Bronchial epithelial cell (primary cell): ENCODE measurements around the gene SMYD1. TPM values are rescaled to one million over a fixed set of nuclear protein-coding genes. Genes with fewer than 3 reads are reported as not detected.

Experiments
- DNase-seq: peaks from one replicate; pipeline ENCODE4 v3.0.0-alpha.2; 2010; ENCODE audit warnings: low read depth
- FAIRE-seq: peaks from 2 replicates; lab custom pipeline; 2011; peaks lifted over from hg19 to GRCh38; lab: Jason Lieb, UNC
- H3K27me3 ChIP-seq: 2 replicates; pipeline ENCODE4 v1.5.1; 2011; ENCODE audit warnings: low read length; ENCODE audit not compliant: control insufficient read depth, insufficient read depth
- H3K36me3 ChIP-seq: 2 replicates; pipeline ENCODE4 v1.5.1; 2011; ENCODE audit warnings: low read length; ENCODE audit not compliant: control insufficient read depth, insufficient read depth
- H3K4me3 ChIP-seq: 2 replicates; pipeline ENCODE4 v1.5.1; 2011; ENCODE audit warnings: mild to moderate bottlenecking, low read depth, low read length, control low read depth
- total RNA-seq: library from RNA; depleted of rRNA; stranded (reverse); fragments of >200 nt; gene quantifications from 2 replicates; pipeline ENCODE4 v1.2.1, GENCODE V29; 2014
- TF ChIP-seq, protein P1 (sequence below): IDR thresholded peaks from 2 replicates; pipeline ENCODE4 v1.5.1; 2011; ENCODE audit warnings: mild to moderate bottlenecking, moderate library complexity, low read length, control low read depth, inconsistent platforms; ENCODE audit not compliant: insufficient read depth, severe bottlenecking

The SMYD1 gene
- total RNA-seq, 1 donor from 2014 or later = not detected

DNA sequence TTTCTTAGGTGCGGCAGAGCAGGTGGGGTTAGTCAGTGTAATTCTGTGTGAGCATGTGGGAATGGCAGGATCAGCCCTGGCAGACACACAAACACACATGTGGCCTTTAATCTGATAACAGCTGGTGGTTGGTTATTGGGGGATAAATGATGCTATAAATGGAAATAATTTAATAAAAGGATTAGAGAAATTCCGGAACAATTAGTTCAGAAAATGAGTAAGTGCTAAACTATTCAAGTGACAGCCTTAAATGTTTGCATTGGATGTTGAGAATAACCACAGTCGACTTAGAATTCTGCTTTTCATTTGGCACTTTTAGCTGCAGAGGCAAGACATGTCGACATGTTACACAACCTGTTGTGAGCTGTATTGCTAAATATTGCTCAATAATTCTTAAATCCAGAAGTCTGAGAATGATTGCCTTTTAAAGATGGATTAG is 7.2 kb downstream of the SMYD1 start:
- H3K27me3 ChIP-seq = no peaks in the 10 kb centered on the region
- H3K36me3 ChIP-seq = no peaks in the 10 kb centered on the region
- FAIRE-seq (no peak), DNase-seq (peak; percentile 92)
- TF ChIP-seq, protein P1, sequence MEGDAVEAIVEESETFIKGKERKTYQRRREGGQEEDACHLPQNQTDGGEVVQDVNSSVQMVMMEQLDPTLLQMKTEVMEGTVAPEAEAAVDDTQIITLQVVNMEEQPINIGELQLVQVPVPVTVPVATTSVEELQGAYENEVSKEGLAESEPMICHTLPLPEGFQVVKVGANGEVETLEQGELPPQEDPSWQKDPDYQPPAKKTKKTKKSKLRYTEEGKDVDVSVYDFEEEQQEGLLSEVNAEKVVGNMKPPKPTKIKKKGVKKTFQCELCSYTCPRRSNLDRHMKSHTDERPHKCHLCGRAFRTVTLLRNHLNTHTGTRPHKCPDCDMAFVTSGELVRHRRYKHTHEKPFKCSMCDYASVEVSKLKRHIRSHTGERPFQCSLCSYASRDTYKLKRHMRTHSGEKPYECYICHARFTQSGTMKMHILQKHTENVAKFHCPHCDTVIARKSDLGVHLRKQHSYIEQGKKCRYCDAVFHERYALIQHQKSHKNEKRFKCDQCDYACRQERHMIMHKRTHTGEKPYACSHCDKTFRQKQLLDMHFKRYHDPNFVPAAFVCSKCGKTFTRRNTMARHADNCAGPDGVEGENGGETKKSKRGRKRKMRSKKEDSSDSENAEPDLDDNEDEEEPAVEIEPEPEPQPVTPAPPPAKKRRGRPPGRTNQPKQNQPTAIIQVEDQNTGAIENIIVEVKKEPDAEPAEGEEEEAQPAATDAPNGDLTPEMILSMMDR = no peak
- no peak overlapping the region for H3K4me3 ChIP-seq

DNA sequence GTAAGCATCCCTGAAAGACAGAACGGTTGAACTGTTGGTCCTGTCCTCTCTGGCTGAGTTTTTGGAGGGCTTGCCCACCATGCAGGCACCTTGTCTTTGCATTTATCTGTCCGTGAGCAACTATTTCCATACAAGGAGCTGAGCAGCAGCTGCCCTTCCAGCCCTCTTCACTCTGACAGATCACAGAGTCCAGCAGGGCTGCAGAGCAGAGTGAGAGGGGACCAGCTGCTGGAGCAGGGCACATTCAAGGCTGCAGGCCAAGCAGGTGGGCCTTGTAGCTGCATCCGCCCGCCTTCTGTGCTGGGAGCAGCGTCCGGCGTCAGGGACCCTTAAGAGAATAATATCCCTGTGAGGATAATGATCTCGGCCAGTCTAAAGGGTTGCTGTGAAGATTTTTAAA is 9.5 kb downstream of the SMYD1 start:
- no peak for DNase-seq
- no peaks in the 10 kb centered on the region for H3K36me3 ChIP-seq
- no peaks in the 10 kb centered on the region for H3K27me3 ChIP-seq
- FAIRE-seq = no peak
- TF ChIP-seq, protein P1 = no peak
- H3K4me3 ChIP-seq = no peak overlapping the region

DNA sequence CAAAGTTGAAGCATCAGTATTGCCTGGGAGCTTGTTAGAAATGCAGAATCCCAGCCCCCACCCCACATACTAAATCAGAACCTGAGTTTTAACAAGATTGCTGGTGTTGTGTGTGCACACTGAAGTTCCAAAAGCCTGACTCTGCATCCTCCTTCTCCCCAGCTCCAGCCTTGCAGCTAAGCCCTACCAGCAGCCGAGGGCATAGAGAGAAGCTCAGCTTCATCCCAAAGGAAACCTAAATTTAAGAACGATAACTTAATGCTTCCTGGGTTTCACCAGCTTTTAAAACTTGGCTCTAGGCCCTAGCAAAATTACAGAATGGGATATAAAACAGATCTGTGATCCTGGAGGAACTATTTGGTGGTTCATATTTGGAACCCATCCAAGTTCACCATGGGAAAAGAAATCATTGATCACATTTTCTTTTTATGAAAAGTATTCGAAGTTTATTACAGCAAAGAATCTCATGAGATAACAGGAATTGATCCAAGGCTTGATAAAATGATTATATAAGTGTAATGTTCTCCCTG is 11.1 kb downstream of the SMYD1 start:
- H3K27me3 ChIP-seq = no peaks in the 10 kb centered on the region
- H3K36me3 ChIP-seq = no peaks in the 10 kb centered on the region
- TF ChIP-seq, protein P1 = no peak
- FAIRE-seq (no peak), DNase-seq (no peak)
- no peak overlapping the region for H3K4me3 ChIP-seq

DNA sequence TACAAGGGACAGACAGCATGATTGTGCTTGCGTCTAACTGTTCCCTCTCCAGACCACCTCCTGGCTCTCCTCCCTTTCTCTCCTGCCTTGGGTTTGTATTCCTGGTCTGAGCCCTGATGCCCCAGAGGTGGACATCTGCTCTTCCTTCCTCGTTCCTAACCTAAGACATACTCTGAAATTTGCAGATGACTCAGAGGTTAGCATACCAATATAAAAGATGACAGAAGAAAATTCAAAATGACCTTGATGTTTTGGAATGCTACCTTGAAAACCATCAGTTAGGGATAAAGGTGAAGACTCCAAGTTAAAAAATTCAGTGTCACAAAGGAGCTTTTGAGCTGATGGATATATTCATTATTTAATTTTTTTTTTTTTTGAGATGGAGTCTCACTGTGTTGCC is 12.9 kb downstream of the SMYD1 start:
- no peak for DNase-seq
- H3K4me3 ChIP-seq = no peak overlapping the region
- TF ChIP-seq, protein P1 = no peak
- no peak for FAIRE-seq
- no peaks in the 10 kb centered on the region for H3K36me3 ChIP-seq
- H3K27me3 ChIP-seq = no peaks in the 10 kb centered on the region

DNA sequence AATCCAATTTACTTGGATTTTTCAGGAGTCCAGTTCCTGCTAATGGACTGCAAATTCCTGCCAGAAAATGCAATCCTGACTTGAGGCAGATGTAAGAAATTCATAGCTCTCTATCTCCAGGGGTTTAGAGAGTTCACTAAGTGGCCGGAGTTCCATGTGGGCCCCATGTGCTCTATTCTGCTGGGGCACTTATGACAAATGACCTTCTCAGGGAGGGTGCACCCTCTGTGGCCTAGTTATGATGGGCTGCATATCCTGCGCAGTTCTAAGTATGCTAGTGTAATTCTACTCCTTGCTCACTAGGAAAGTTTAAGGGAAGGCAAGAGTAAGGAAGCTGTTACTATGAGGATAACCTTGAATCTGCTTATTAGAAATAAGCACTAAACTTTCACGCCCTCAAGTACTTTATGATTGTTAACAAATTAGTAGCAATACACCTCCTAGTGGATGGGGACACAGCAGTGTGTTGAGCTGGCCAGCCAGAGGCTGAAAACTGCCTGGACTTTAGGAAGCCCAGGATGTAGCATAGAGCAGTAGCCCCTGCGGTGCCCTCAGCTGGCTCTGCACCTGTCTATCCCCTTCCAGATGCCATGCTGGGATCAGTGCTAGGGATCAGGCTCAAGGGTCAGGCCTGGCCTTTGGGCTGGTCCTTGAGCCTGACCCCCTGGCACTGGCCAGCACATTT is 14.4 kb downstream of the SMYD1 start:
- Histone ChIP-seq H3K4me3 (no peak overlapping the region), H3K36me3 (no peaks in the 10 kb centered on the region), H3K27me3 (no peaks in the 10 kb centered on the region)
- FAIRE-seq = no peak
- TF ChIP-seq, protein P1 = no peak
- DNase-seq = no peak
